Right atrium auricular region (tissue), 2 donors: ENCODE data around the gene SMG7. TPM values are rescaled to one million over a fixed set of nuclear protein-coding genes. Genes with fewer than 3 reads are reported as not detected.

Experiments used
- DNase-seq: peaks from one replicate; pipeline ENCODE4 v3.0.0-alpha.2; 2019; ENCODE audit warnings: low spot score
- H3K27ac ChIP-seq, 2 donors: fragments of 200-600 bp; sonication (generic); 1 replicate in 1 of 2; 2 replicates in 1 of 2; pipeline ENCODE4 v1.5.1; 2016 to 2019
- H3K27me3 ChIP-seq, 2 donors: fragments of 200-600 bp; sonication (generic); one replicate each; pipeline versions ENCODE4 v1.5.1 to v1.6.0; 2017 to 2019
- H3K36me3 ChIP-seq: fragments of 200-600 bp; sonication (generic); one replicate; pipeline ENCODE4 v1.5.1; 2016
- H3K4me1 ChIP-seq, 2 donors: fragments of 200-600 bp; sonication (generic); one replicate each; pipeline versions ENCODE4 v1.5.1 to v1.6.0; 2017 to 2019
- H3K4me3 ChIP-seq, 2 donors: fragments of 200-600 bp; sonication (generic); 1 replicate in 1 of 2; 2 replicates in 1 of 2; pipeline ENCODE4 v1.5.1; 2017 to 2019; ENCODE audit warnings: mild to moderate bottlenecking in 1 of 2, moderate library complexity in 1 of 2
- H3K9me3 ChIP-seq, 2 donors: fragments of 200-600 bp; sonication (generic); one replicate each; pipeline ENCODE4 v1.5.1; 2019
- total RNA-seq, 2 donors: library from RNA; depleted of rRNA; stranded (reverse); fragments of >200 nt; gene quantifications; one replicate each; pipeline ENCODE4 v1.1.0, GENCODE V29; 2016
- TF ChIP-seq, protein P1 (sequence below), 2 donors: fragments of 200-600 bp; sonication (generic); IDR thresholded peaks; one replicate each; pipeline ENCODE4 v1.5.1; 2019; ENCODE audit warnings: antibody characterized with exemption in 2 of 2

SMG7 gene
- total RNA-seq, 2 donors from 2014 or later = 42.0 to 43.6 TPM

GRCh38 chr1:183533617-183534174 is 61.4 kb downstream of the SMG7 start:
- peaks cover 64% of the 10 kb centered on the region for H3K36me3 ChIP-seq
- H3K4me3 ChIP-seq = no peak overlapping the region
- no peak overlapping the region for H3K27ac ChIP-seq
- H3K4me1 ChIP-seq = no peaks in the 10 kb centered on the region
- no peak for DNase-seq
- TF ChIP-seq, protein P1, sequence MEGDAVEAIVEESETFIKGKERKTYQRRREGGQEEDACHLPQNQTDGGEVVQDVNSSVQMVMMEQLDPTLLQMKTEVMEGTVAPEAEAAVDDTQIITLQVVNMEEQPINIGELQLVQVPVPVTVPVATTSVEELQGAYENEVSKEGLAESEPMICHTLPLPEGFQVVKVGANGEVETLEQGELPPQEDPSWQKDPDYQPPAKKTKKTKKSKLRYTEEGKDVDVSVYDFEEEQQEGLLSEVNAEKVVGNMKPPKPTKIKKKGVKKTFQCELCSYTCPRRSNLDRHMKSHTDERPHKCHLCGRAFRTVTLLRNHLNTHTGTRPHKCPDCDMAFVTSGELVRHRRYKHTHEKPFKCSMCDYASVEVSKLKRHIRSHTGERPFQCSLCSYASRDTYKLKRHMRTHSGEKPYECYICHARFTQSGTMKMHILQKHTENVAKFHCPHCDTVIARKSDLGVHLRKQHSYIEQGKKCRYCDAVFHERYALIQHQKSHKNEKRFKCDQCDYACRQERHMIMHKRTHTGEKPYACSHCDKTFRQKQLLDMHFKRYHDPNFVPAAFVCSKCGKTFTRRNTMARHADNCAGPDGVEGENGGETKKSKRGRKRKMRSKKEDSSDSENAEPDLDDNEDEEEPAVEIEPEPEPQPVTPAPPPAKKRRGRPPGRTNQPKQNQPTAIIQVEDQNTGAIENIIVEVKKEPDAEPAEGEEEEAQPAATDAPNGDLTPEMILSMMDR (IDR thresholded peaks at IDR 0.05) = no peak
- no peaks in the 10 kb centered on the region for H3K27me3 ChIP-seq
- H3K9me3 ChIP-seq = no peaks in the 10 kb centered on the region

GRCh38 chr1:183537405-183537804 is 65.1 kb downstream of the SMG7 start:
- no peak overlapping the region for H3K27ac ChIP-seq
- H3K27me3 ChIP-seq = no peaks in the 10 kb centered on the region
- TF ChIP-seq, protein P1 (IDR thresholded peaks at IDR 0.05) = no peak
- H3K36me3 ChIP-seq = peaks cover 78% of the 10 kb centered on the region
- H3K9me3 ChIP-seq = no peaks in the 10 kb centered on the region
- DNase-seq = no peak
- no peak overlapping the region for H3K4me3 ChIP-seq
- no peaks in the 10 kb centered on the region for H3K4me1 ChIP-seq

- DNase-seq = no peak
- H3K36me3 ChIP-seq = peaks cover 77% of the 10 kb centered on the region
- H3K27me3 ChIP-seq = no peaks in the 10 kb centered on the region
- H3K27ac ChIP-seq = no peak overlapping the region
- no peak overlapping the region for H3K4me3 ChIP-seq
- TF ChIP-seq, protein P1 (IDR thresholded peaks at IDR 0.05) = peak in 1 of 2 donors; percentile 67
- peaks cover 0 to 20% of the 10 kb centered on the region in 2 donors for H3K4me1 ChIP-seq
- no peaks in the 10 kb centered on the region for H3K9me3 ChIP-seq
Observed at GRCh38 chr1:183543619-183544204, 71.4 kb downstream of the SMG7 start.

DNA sequence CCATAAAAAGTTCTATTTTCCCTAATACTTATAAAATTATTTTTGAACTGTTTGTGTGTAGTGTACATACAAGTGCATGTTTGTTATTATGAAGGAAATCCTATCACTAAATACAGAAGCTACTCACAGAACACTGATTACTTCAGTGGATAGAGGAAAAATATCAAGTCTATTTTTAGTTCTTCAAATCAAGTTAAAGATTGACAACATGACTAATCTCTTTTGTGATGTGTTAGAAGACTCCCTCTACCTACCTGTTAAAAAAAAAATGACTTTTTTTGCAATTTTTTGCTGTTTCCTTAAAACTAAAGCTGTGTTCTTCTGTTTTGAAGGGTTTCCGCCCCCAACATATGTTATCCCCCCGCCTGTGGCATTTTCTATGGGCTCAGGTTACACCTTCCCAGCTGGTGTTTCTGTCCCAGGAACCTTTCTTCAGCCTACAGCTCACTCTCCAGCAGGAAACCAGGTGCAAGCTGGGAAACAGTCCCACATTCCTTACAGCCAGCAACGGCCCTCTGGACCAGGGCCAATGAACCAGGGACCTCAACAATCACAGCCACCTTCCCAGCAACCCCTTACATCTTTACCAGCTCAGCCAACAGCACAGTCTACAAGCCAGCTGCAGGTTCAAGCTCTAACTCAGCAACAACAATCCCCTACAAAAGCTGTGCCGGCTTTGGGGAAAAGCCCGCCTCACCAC is 72.4 kb downstream of the SMG7 start:
- no peaks in the 10 kb centered on the region for H3K9me3 ChIP-seq
- no peak overlapping the region for H3K27ac ChIP-seq
- DNase-seq = no peak
- no peak overlapping the region for H3K4me3 ChIP-seq
- peaks cover 73% of the 10 kb centered on the region for H3K36me3 ChIP-seq
- H3K27me3 ChIP-seq = no peaks in the 10 kb centered on the region
- TF ChIP-seq, protein P1 (IDR thresholded peaks at IDR 0.05) = no peak
- H3K4me1 ChIP-seq = peaks cover 0 to 20% of the 10 kb centered on the region in 2 donors

DNA sequence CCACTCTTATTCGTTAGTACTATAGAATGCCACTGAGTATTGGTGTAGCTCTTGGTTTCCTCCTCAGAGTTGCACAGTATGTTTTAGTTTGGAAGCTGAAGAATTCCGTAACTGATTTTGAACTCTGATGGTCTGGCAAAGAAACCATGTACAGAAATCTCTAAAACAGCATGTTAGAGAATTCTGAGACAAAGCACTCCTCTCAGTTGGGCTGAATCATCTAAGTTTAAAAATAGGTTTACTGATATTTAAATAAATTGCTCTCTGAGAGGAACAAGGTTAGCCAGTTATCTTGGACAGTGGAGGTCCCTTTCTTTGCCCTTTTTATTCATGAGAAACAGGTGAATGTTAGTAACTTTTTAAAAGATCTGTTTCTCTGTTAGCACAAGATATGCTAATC is 74.1 kb downstream of the SMG7 start:
- Histone ChIP-seq H3K36me3 (peaks cover 74% of the 10 kb centered on the region), H3K9me3 (no peaks in the 10 kb centered on the region), H3K4me1 (peaks cover 0 to 20% of the 10 kb centered on the region in 2 donors), H3K27me3 (no peaks in the 10 kb centered on the region), H3K4me3 (no peak overlapping the region), H3K27ac (no peak overlapping the region)
- TF ChIP-seq, protein P1 (IDR thresholded peaks at IDR 0.05) = no peak
- no peak for DNase-seq
